ENCODE measurements around the gene CPHXL2.
A peak's percentile ranks its signal among the peaks of the same experiment; 100 is the strongest.

CPHXL2 gene

GRCh38 chr16:75640598-75640997 lies 36.2 kb downstream of the CPHXL2 start:
- no peak for DNase-seq (ENCODE audit: low spot score)

GRCh38 chr16:75635036-75635435 lies 41.8 kb downstream of the CPHXL2 start:
- DNase-seq (ENCODE audit: low spot score) = no peak

- DNase-seq (ENCODE audit: low spot score) = no peak
Measured at GRCh38 chr16:75632857-75633256, 44.0 kb downstream of the CPHXL2 start.

- no peak for DNase-seq (ENCODE audit: low spot score)
Measured at GRCh38 chr16:75630052-75630451, 46.8 kb downstream of the CPHXL2 start.

GRCh38 chr16:75629132-75629531 lies 47.7 kb downstream of the CPHXL2 start:
- DNase-seq (ENCODE audit: low spot score) = no peak

GRCh38 chr16:75628351-75628750 lies 48.5 kb downstream of the CPHXL2 start:
- DNase-seq (ENCODE audit: low spot score) = no peak

GRCh38 chr16:75627851-75628250 lies 49.0 kb downstream of the CPHXL2 start:
- DNase-seq (ENCODE audit: low spot score) = no peak

- DNase-seq (ENCODE audit: low spot score) = no peak
Measured at GRCh38 chr16:75626806-75627205, 50.0 kb downstream of the CPHXL2 start.

- DNase-seq (ENCODE audit: low spot score) = no peak
Measured at GRCh38 chr16:75624921-75625334, 51.9 kb downstream of the CPHXL2 start.

- DNase-seq (ENCODE audit: low spot score) = peak; percentile 94
Measured at GRCh38 chr16:75622761-75623605, 53.8 kb downstream of the CPHXL2 start, which contains the start of gene ADAT1. TSS of gene ADAT1 (minus strand) at chr16:75623281. CDS start at chr16:75620799, 2,482 bp downstream.

GRCh38 chr16:75621170-75621477 lies 55.7 kb downstream of the CPHXL2 start:
- peak; percentile 27 for DNase-seq (ENCODE audit: low spot score)

- DNase-seq (ENCODE audit: low spot score) = no peak
Measured at GRCh38 chr16:75620326-75621169, 56.3 kb downstream of the CPHXL2 start.

- DNase-seq (ENCODE audit: low spot score) = no peak
Measured at GRCh38 chr16:75618780-75619179, 58.0 kb downstream of the CPHXL2 start.

GRCh38 chr16:75617121-75617520 lies 59.7 kb downstream of the CPHXL2 start:
- DNase-seq (ENCODE audit: low spot score) = no peak

- no peak for DNase-seq (ENCODE audit: low spot score)
Measured at GRCh38 chr16:75616521-75617010, 60.2 kb downstream of the CPHXL2 start.

- DNase-seq (ENCODE audit: low spot score) = no peak
Measured at GRCh38 chr16:75615619-75616018, 61.2 kb downstream of the CPHXL2 start.

GRCh38 chr16:75614066-75614897 lies 62.5 kb downstream of the CPHXL2 start:
- no peak for DNase-seq (ENCODE audit: low spot score)

Data from AG08396 (cell line).